Tibial nerve (tissue), 4 donors: ENCODE results near the gene PTPRB. TPM values are rescaled to one million over a fixed set of nuclear protein-coding genes. Genes with fewer than 3 reads are reported as not detected.
A peak's percentile ranks its signal among the peaks of the same experiment; 100 is the strongest.

Source experiments
- DNase-seq, 2 donors: peaks; one replicate each; pipeline ENCODE4 v3.0.0-alpha.2; 2019; ENCODE audit warnings: low spot score in 2 of 2
- H3K27ac ChIP-seq, 4 donors: fragments of 200-600 bp; sonication (generic) in 3 of 4; one replicate each; pipeline ENCODE4 v1.5.1; 2017 to 2019; ENCODE audit warnings: mild to moderate bottlenecking in 1 of 4
- H3K27me3 ChIP-seq, 2 donors: fragments of 200-600 bp; sonication (generic) in 1 of 2; one replicate each; pipeline versions ENCODE4 v1.5.1 to v1.6.0; 2017 to 2019
- H3K36me3 ChIP-seq, 3 donors: fragments of 200-600 bp; sonication (generic); one replicate each; pipeline ENCODE4 v1.5.1; 2018 to 2019
- H3K4me1 ChIP-seq, 4 donors: fragments of 200-600 bp; sonication (generic) in 3 of 4; one replicate each; pipeline ENCODE4 v1.5.1; 2017 to 2019
- H3K4me3 ChIP-seq, 4 donors: fragments of 200-600 bp; sonication (generic) in 3 of 4; one replicate each; pipeline ENCODE4 v1.5.1; 2017 to 2019; ENCODE audit warnings: mild to moderate bottlenecking in 1 of 4, moderate library complexity in 1 of 4
- H3K9me3 ChIP-seq, 4 donors: fragments of 200-600 bp; sonication (generic) in 3 of 4; one replicate each; pipeline ENCODE4 v1.5.1; 2017 to 2019
- CTCF ChIP-seq, 5 experiments: fragments of 200-600 bp in 3 of 5; fragments of 450-650 bp in 2 of 5; sonication (generic) in 3 of 5; IDR thresholded peaks; one replicate each; pipeline ENCODE4 v1.5.1; 2016 to 2019; ENCODE audit warnings: antibody characterized with exemption in 5 of 5, mild to moderate bottlenecking in 3 of 5, moderate library complexity in 2 of 5
- EP300 ChIP-seq, 2 donors: sonication (generic); formaldehyde crosslinking; IDR thresholded peaks; one replicate each; pipeline ENCODE4 v1.6.1; 2017; ENCODE audit warnings: antibody characterized with exemption in 2 of 2, mild to moderate bottlenecking in 1 of 2
- POLR2A ChIP-seq, 2 donors: fragments of 450-650 bp; IDR thresholded peaks; one replicate each; pipeline ENCODE4 v1.6.1; 2017; ENCODE audit warnings: antibody characterized with exemption in 2 of 2, mild to moderate bottlenecking in 2 of 2, moderate library complexity in 2 of 2
- WGBS, 2 donors: methylation state at CpG; one replicate each; pipeline ENCODE4 v1.1.5; 2018; 5-methylcytosine and 5-hydroxymethylcytosine counted together
- total RNA-seq, 4 donors: library from RNA; depleted of rRNA; stranded (reverse); fragments of >200 nt; gene quantifications; one replicate each; pipeline ENCODE4 v1.1.0, GENCODE V29; 2016

Gene PTPRB
- total RNA-seq, 4 donors from 2014 or later = 14.4 to 62.6 (median 34.3) TPM

- Histone ChIP-seq H3K27me3 (no peaks in the 10 kb centered on the region), H3K27ac (peak overlapping the region in 1 of 4 donors; percentile 4), H3K4me3 (no peak overlapping the region), H3K4me1 (peaks cover 0 to 11% (median 3%) of the 10 kb centered on the region in 4 donors), H3K36me3 (no peaks in the 10 kb centered on the region), H3K9me3 (no peaks in the 10 kb centered on the region)
- no peak for DNase-seq
- TF ChIP-seq CTCF (IDR thresholded peaks at IDR 0.05) (no peak), EP300 (IDR thresholded peaks at IDR 0.05) (no peak), POLR2A (IDR thresholded peaks at IDR 0.05) (no peak)
- WGBS, 2 donors = 40 to 45% methylated on average over 8 of the region's 8 CpGs
Observed at GRCh38 chr12:70661466-70662161, 24.4 kb upstream of the PTPRB start.

GRCh38 chr12:70660620-70661219 is 23.5 kb upstream of the PTPRB start:
- DNase-seq = no peak
- H3K36me3 ChIP-seq = no peaks in the 10 kb centered on the region
- WGBS, 2 donors = 84 to 86% methylated on average over 5 of the region's 5 CpGs
- H3K27ac ChIP-seq = no peak overlapping the region
- H3K4me1 ChIP-seq = peaks cover 0 to 11% (median 3%) of the 10 kb centered on the region in 4 donors
- H3K4me3 ChIP-seq = no peak overlapping the region
- no peaks in the 10 kb centered on the region for H3K9me3 ChIP-seq
- no peak for TF ChIP-seq POLR2A (IDR thresholded peaks at IDR 0.05)
- TF ChIP-seq EP300 (IDR thresholded peaks at IDR 0.05) = peak in 1 of 2 donors; percentile 39
- TF ChIP-seq CTCF (IDR thresholded peaks at IDR 0.05) = no peak
- H3K27me3 ChIP-seq = no peaks in the 10 kb centered on the region

- 96 to 97% methylated on average over 5 of the region's 5 CpGs for WGBS, 2 donors
- DNase-seq = no peak
- Histone ChIP-seq H3K9me3 (no peaks in the 10 kb centered on the region), H3K4me3 (no peak overlapping the region), H3K36me3 (no peaks in the 10 kb centered on the region), H3K27me3 (no peaks in the 10 kb centered on the region), H3K27ac (no peak overlapping the region), H3K4me1 (peaks cover 0 to 11% (median 3%) of the 10 kb centered on the region in 4 donors)
- TF ChIP-seq CTCF (IDR thresholded peaks at IDR 0.05) (no peak), EP300 (IDR thresholded peaks at IDR 0.05) (no peak), POLR2A (IDR thresholded peaks at IDR 0.05) (no peak)
Observed at GRCh38 chr12:70660002-70660604, 22.9 kb upstream of the PTPRB start.

- Histone ChIP-seq H3K9me3 (no peaks in the 10 kb centered on the region), H3K27ac (no peak overlapping the region), H3K27me3 (no peaks in the 10 kb centered on the region), H3K36me3 (no peaks in the 10 kb centered on the region), H3K4me3 (no peak overlapping the region), H3K4me1 (peaks cover 0 to 11% (median 3%) of the 10 kb centered on the region in 4 donors)
- TF ChIP-seq EP300 (IDR thresholded peaks at IDR 0.05) (no peak), POLR2A (IDR thresholded peaks at IDR 0.05) (no peak), CTCF (IDR thresholded peaks at IDR 0.05) (no peak)
- 89 to 94% methylated on average over 6 of the region's 6 CpGs for WGBS, 2 donors
- DNase-seq = no peak
Observed at GRCh38 chr12:70659077-70659606, 21.9 kb upstream of the PTPRB start.
